Erythroblast (primary cell): ENCODE data around the gene OMA1.

Experiments used
- GATA1 ChIP-seq: IDR thresholded peaks from 2 replicates; pipeline ENCODE4 v1.6.1; 2011; ENCODE audit warnings: low read depth, mild to moderate bottlenecking, control low read depth, low read length, moderate library complexity
- POLR2A ChIP-seq: IDR thresholded peaks from 2 replicates; pipeline ENCODE4 v1.6.1; 2011; ENCODE audit warnings: mild to moderate bottlenecking, low read length

GRCh38 chr1:58500043-58500442 is 46.5 kb downstream of the OMA1 start:
- TF ChIP-seq POLR2A (no peak), GATA1 (no peak)
